Activated naive CD4-positive, alpha-beta T cell treated with anti-CD3 and anti-CD28 coated beads, Interleukin-2, amount 50 U/mL, for 24 hours (primary cell): Measurements from ENCODE around the gene GABBR2.
"Not testable (repeated sequence)": the region's sequence is repeated elsewhere in the genome, so short reads cannot be mapped to it uniquely, and the experiment has no call there.

ENCODE experiments used
- H3K27ac Mint-ChIP-seq: one replicate; pipeline ENCODE4 v1.8.0; 2021; ENCODE audit warnings: mild to moderate bottlenecking, mixed read lengths
- H3K27me3 Mint-ChIP-seq: one replicate; pipeline ENCODE4 v1.8.0; 2021; ENCODE audit warnings: mixed read lengths
- H3K36me3 Mint-ChIP-seq: one replicate; pipeline ENCODE4 v1.8.0; 2021; ENCODE audit warnings: mixed read lengths
- H3K4me1 Mint-ChIP-seq: one replicate; pipeline ENCODE4 v1.8.0; 2021; ENCODE audit warnings: mixed read lengths
- H3K4me3 Mint-ChIP-seq: one replicate; pipeline ENCODE4 v1.8.0; 2021; ENCODE audit warnings: mild to moderate bottlenecking, mixed read lengths
- H3K9me3 Mint-ChIP-seq: one replicate; pipeline ENCODE4 v1.8.0; 2021; ENCODE audit warnings: mixed read lengths

GABBR2 gene

GRCh38 chr9:98667005-98667640, 41.6 kb downstream of the GABBR2 start:
- no peak overlapping the region for H3K4me3 Mint-ChIP-seq
- H3K9me3 Mint-ChIP-seq = no peaks in the 10 kb centered on the region
- H3K4me1 Mint-ChIP-seq = no peaks in the 10 kb centered on the region
- H3K27me3 Mint-ChIP-seq = peaks cover 11% of the 10 kb centered on the region
- no peaks in the 10 kb centered on the region for H3K36me3 Mint-ChIP-seq
- no peak overlapping the region for H3K27ac Mint-ChIP-seq

- H3K27me3 Mint-ChIP-seq = peaks cover 13% of the 10 kb centered on the region
- H3K36me3 Mint-ChIP-seq = no peaks in the 10 kb centered on the region
- no peak overlapping the region for H3K4me3 Mint-ChIP-seq
- no peaks in the 10 kb centered on the region for H3K9me3 Mint-ChIP-seq
- H3K4me1 Mint-ChIP-seq = no peaks in the 10 kb centered on the region
- no peak overlapping the region for H3K27ac Mint-ChIP-seq
These were observed 43.2 kb downstream of the GABBR2 start for GRCh38 chr9:98665501-98665900.

GRCh38 chr9:98660541-98660940, 48.2 kb downstream of the GABBR2 start:
- H3K36me3 Mint-ChIP-seq = no peaks in the 10 kb centered on the region
- H3K27me3 Mint-ChIP-seq = peaks cover 5% of the 10 kb centered on the region
- H3K4me3 Mint-ChIP-seq = no peak overlapping the region
- no peaks in the 10 kb centered on the region for H3K4me1 Mint-ChIP-seq
- H3K9me3 Mint-ChIP-seq = no peaks in the 10 kb centered on the region
- no peak overlapping the region for H3K27ac Mint-ChIP-seq

GRCh38 chr9:98658951-98659351, 49.8 kb downstream of the GABBR2 start:
- Mint-ChIP-seq H3K27ac (no peak overlapping the region), H3K4me1 (no peaks in the 10 kb centered on the region), H3K36me3 (no peaks in the 10 kb centered on the region), H3K27me3 (peaks cover 4% of the 10 kb centered on the region), H3K4me3 (no peak overlapping the region), H3K9me3 (peaks cover 4% of the 10 kb centered on the region)

GRCh38 chr9:98657897-98658296, 50.8 kb downstream of the GABBR2 start:
- no peaks in the 10 kb centered on the region for H3K4me1 Mint-ChIP-seq
- no peaks in the 10 kb centered on the region for H3K36me3 Mint-ChIP-seq
- peaks cover 4% of the 10 kb centered on the region for H3K27me3 Mint-ChIP-seq
- peaks cover 4% of the 10 kb centered on the region for H3K9me3 Mint-ChIP-seq
- H3K27ac Mint-ChIP-seq = no peak overlapping the region
- no peak overlapping the region for H3K4me3 Mint-ChIP-seq

GRCh38 chr9:98656511-98656910, 52.2 kb downstream of the GABBR2 start:
- Mint-ChIP-seq H3K9me3 (peaks cover 4% of the 10 kb centered on the region), H3K36me3 (no peaks in the 10 kb centered on the region), H3K4me1 (no peaks in the 10 kb centered on the region), H3K4me3 (no peak overlapping the region), H3K27me3 (peaks cover 1% of the 10 kb centered on the region), H3K27ac (no peak overlapping the region)

- H3K9me3 Mint-ChIP-seq, H3K27ac Mint-ChIP-seq, H3K4me3 Mint-ChIP-seq, H3K4me1 Mint-ChIP-seq, H3K36me3 Mint-ChIP-seq, H3K27me3 Mint-ChIP-seq: not testable (repeated sequence)
These were observed 53.3 kb downstream of the GABBR2 start for GRCh38 chr9:98655428-98655827.

GRCh38 chr9:98654247-98654646, 54.5 kb downstream of the GABBR2 start:
- no peak overlapping the region for H3K27ac Mint-ChIP-seq
- peaks cover 4% of the 10 kb centered on the region for H3K9me3 Mint-ChIP-seq
- H3K4me3 Mint-ChIP-seq = no peak overlapping the region
- peaks cover 3% of the 10 kb centered on the region for H3K27me3 Mint-ChIP-seq
- no peaks in the 10 kb centered on the region for H3K36me3 Mint-ChIP-seq
- H3K4me1 Mint-ChIP-seq = no peaks in the 10 kb centered on the region

- Mint-ChIP-seq H3K36me3 (no peaks in the 10 kb centered on the region), H3K4me1 (no peaks in the 10 kb centered on the region), H3K27ac (no peak overlapping the region), H3K4me3 (no peak overlapping the region), H3K9me3 (peaks cover 4% of the 10 kb centered on the region), H3K27me3 (peaks cover 3% of the 10 kb centered on the region)
These were observed 56.0 kb downstream of the GABBR2 start for GRCh38 chr9:98652741-98653140.

- H3K4me3 Mint-ChIP-seq = no peak overlapping the region
These were observed 56.4 kb downstream of the GABBR2 start for GRCh38 chr9:98652302-98652701.

GRCh38 chr9:98647236-98647635, 61.5 kb downstream of the GABBR2 start:
- H3K9me3 Mint-ChIP-seq = no peaks in the 10 kb centered on the region
- no peaks in the 10 kb centered on the region for H3K4me1 Mint-ChIP-seq
- peaks cover 9% of the 10 kb centered on the region for H3K27me3 Mint-ChIP-seq

More at GRCh38 chr9:98652302-98652701, 56.4 kb downstream of the GABBR2 start:
- Mint-ChIP-seq H3K27ac (no peak overlapping the region), H3K9me3 (peaks cover 4% of the 10 kb centered on the region), H3K4me1 (no peaks in the 10 kb centered on the region), H3K27me3 (peaks cover 3% of the 10 kb centered on the region), H3K36me3 (no peaks in the 10 kb centered on the region)

GRCh38 chr9:98644011-98644410, 64.7 kb downstream of the GABBR2 start:
- no peak overlapping the region for H3K4me3 Mint-ChIP-seq
- H3K27ac Mint-ChIP-seq = no peak overlapping the region
- peaks cover 10% of the 10 kb centered on the region for H3K27me3 Mint-ChIP-seq
- H3K4me1 Mint-ChIP-seq = no peaks in the 10 kb centered on the region
- no peaks in the 10 kb centered on the region for H3K9me3 Mint-ChIP-seq
- H3K36me3 Mint-ChIP-seq = no peaks in the 10 kb centered on the region

More at GRCh38 chr9:98647236-98647635, 61.5 kb downstream of the GABBR2 start:
- no peaks in the 10 kb centered on the region for H3K36me3 Mint-ChIP-seq
- no peak overlapping the region for H3K27ac Mint-ChIP-seq
- H3K4me3 Mint-ChIP-seq = no peak overlapping the region

- Mint-ChIP-seq H3K4me3 (no peak overlapping the region), H3K36me3 (no peaks in the 10 kb centered on the region), H3K4me1 (no peaks in the 10 kb centered on the region), H3K27ac (no peak overlapping the region), H3K27me3 (peaks cover 10% of the 10 kb centered on the region), H3K9me3 (no peaks in the 10 kb centered on the region)
These were observed 65.9 kb downstream of the GABBR2 start for GRCh38 chr9:98642661-98643312.

- Mint-ChIP-seq H3K27me3 (peaks cover 10% of the 10 kb centered on the region), H3K27ac (no peak overlapping the region), H3K9me3 (no peaks in the 10 kb centered on the region), H3K4me1 (no peaks in the 10 kb centered on the region), H3K36me3 (no peaks in the 10 kb centered on the region), H3K4me3 (no peak overlapping the region)
These were observed 67.0 kb downstream of the GABBR2 start for GRCh38 chr9:98641695-98642094.

- Mint-ChIP-seq H3K4me1 (no peaks in the 10 kb centered on the region), H3K4me3 (no peak overlapping the region), H3K27ac (no peak overlapping the region), H3K9me3 (no peaks in the 10 kb centered on the region), H3K27me3 (peaks cover 10% of the 10 kb centered on the region), H3K36me3 (no peaks in the 10 kb centered on the region)
These were observed 68.3 kb downstream of the GABBR2 start for GRCh38 chr9:98640394-98640793.

- H3K27me3 Mint-ChIP-seq = peaks cover 10% of the 10 kb centered on the region
- no peaks in the 10 kb centered on the region for H3K36me3 Mint-ChIP-seq
- no peaks in the 10 kb centered on the region for H3K9me3 Mint-ChIP-seq
- no peaks in the 10 kb centered on the region for H3K4me1 Mint-ChIP-seq
- H3K27ac Mint-ChIP-seq = no peak overlapping the region
- no peak overlapping the region for H3K4me3 Mint-ChIP-seq
These were observed 69.6 kb downstream of the GABBR2 start for GRCh38 chr9:98639133-98639532.

GRCh38 chr9:98637381-98637780, 71.4 kb downstream of the GABBR2 start:
- no peak overlapping the region for H3K4me3 Mint-ChIP-seq
- no peak overlapping the region for H3K27ac Mint-ChIP-seq
- H3K9me3 Mint-ChIP-seq = no peaks in the 10 kb centered on the region
- no peaks in the 10 kb centered on the region for H3K36me3 Mint-ChIP-seq
- peaks cover 4% of the 10 kb centered on the region for H3K27me3 Mint-ChIP-seq
- H3K4me1 Mint-ChIP-seq = no peaks in the 10 kb centered on the region
